MCF 10A (cell line): ENCODE data around the gene TMEM186. TPM values are rescaled to one million over a fixed set of nuclear protein-coding genes. Genes with fewer than 3 reads are reported as not detected.

ENCODE experiments used
- BruUV-seq: library from RNA; stranded (reverse); fragments of 400-500 nt; replicated peaks from 2 replicates; lab custom pipeline; 2021; lab: Mats Ljungman, UMichigan
- CTCF ChIA-PET: fragments of 300-600 bp; sonication (Branson Sonifier 250); formaldehyde crosslinking; extraction: SDS; loops from one replicate; lab custom pipeline; 2021; ENCODE audit warnings: antibody characterized with exemption, inconsistent platforms; lab: Yijun Ruan, JAX
- POLR2A ChIA-PET: fragments of 300-600, 350-650 bp; sonication (Branson Sonifier 250); formaldehyde crosslinking; extraction: SDS; loops from one replicate; lab custom pipeline; 2020; ENCODE audit warnings: antibody characterized with exemption, inconsistent platforms; lab: Yijun Ruan, JAX
- DNase-seq: peaks from one replicate; pipeline ENCODE4 v3.0.0-alpha.2; 2018; ENCODE audit not compliant: unreplicated experiment
- H3K27ac Mint-ChIP-seq: one replicate; pipeline ENCODE4 v1.8.0; 2022; ENCODE audit warnings: mild to moderate bottlenecking, low read depth, mixed read lengths; ENCODE audit not compliant: unreplicated experiment
- H3K27me3 Mint-ChIP-seq: one replicate; pipeline ENCODE4 v1.8.0; 2022; ENCODE audit warnings: mixed read lengths; ENCODE audit not compliant: insufficient read depth, unreplicated experiment
- H3K36me3 Mint-ChIP-seq: one replicate; pipeline ENCODE4 v1.8.0; 2022; ENCODE audit warnings: mild to moderate bottlenecking, moderate library complexity, mixed read lengths; ENCODE audit not compliant: insufficient read depth, unreplicated experiment
- H3K4me1 Mint-ChIP-seq: one replicate; pipeline ENCODE4 v1.8.0; 2022; ENCODE audit warnings: mixed read lengths; ENCODE audit not compliant: insufficient read depth, unreplicated experiment
- H3K4me3 Mint-ChIP-seq: one replicate; pipeline ENCODE4 v1.8.0; 2022; ENCODE audit warnings: mild to moderate bottlenecking, moderate library complexity, mixed read lengths; ENCODE audit not compliant: unreplicated experiment
- H3K9me3 Mint-ChIP-seq: one replicate; pipeline ENCODE4 v1.8.0; 2022; ENCODE audit warnings: mixed read lengths; ENCODE audit not compliant: unreplicated experiment
- intact Hi-C: fragments of 100-400 bp; cut with micrococcal nuclease; formaldehyde crosslinking; loops from 2 replicates; pipeline ENCODE4 v1.14.1; 2022
- total RNA-seq: library from RNA; stranded (reverse); gene quantifications from 2 replicates; pipeline ENCODE4 v1.2.3, GENCODE V29; 2022
- TF ChIP-seq, protein P1 (sequence below): fragments of 200-600 bp; IDR thresholded peaks from one replicate; pipeline ENCODE4 v1.8.0; 2022; ENCODE audit warnings: antibody characterized with exemption, mild to moderate bottlenecking; ENCODE audit not compliant: unreplicated experiment

The TMEM186 gene
- total RNA-seq, 1 experiment from 2014 or later, result 12.9 TPM

- TF ChIP-seq, protein P1, sequence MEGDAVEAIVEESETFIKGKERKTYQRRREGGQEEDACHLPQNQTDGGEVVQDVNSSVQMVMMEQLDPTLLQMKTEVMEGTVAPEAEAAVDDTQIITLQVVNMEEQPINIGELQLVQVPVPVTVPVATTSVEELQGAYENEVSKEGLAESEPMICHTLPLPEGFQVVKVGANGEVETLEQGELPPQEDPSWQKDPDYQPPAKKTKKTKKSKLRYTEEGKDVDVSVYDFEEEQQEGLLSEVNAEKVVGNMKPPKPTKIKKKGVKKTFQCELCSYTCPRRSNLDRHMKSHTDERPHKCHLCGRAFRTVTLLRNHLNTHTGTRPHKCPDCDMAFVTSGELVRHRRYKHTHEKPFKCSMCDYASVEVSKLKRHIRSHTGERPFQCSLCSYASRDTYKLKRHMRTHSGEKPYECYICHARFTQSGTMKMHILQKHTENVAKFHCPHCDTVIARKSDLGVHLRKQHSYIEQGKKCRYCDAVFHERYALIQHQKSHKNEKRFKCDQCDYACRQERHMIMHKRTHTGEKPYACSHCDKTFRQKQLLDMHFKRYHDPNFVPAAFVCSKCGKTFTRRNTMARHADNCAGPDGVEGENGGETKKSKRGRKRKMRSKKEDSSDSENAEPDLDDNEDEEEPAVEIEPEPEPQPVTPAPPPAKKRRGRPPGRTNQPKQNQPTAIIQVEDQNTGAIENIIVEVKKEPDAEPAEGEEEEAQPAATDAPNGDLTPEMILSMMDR, result no peak
- no peak for DNase-seq
- Mint-ChIP-seq H3K36me3 (peaks cover 44% of the 10 kb centered on the region), H3K4me1 (peaks cover 15% of the 10 kb centered on the region), H3K4me3 (no peak overlapping the region), H3K9me3 (no peaks in the 10 kb centered on the region), H3K27me3 (no peaks in the 10 kb centered on the region), H3K27ac (no peak overlapping the region)
- CTCF ChIA-PET, result interaction anchor here (0.7 to 1.1 kb wide), 3 partner anchors 13 to 164 kb away, joined by 3 to 4 read pairs (median 4); no protein-coding TSS in a partner anchor
- intact Hi-C loops, result no loop called here
- POLR2A ChIA-PET, result no interaction called here
- no TSS peak for BruUV-seq
Observed at GRCh38 chr16:8831871-8832716, 34.7 kb upstream of the TMEM186 start.

DNA sequence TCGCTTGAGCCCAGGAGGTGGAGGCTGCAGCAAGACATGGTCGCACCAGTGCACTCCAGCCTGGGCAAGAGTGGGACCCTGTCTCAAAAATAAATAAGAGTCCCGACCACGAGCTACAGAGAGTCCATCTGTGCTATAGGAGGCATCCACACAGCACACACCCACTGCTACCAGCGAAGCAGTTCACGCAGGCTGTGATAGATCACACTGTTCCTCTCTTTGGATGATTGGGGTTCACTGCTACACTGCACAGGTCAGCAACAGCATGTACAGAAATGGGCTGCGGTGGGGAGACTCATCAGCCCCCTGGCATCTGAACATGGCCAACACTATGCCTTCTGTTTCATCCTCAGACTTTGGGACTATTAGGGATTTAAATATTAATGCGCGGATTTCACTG lies 34.0 kb upstream of the TMEM186 start:
- no peaks in the 10 kb centered on the region for H3K9me3 Mint-ChIP-seq
- no peak for DNase-seq
- H3K27ac Mint-ChIP-seq, result no peak overlapping the region
- ChIA-PET POLR2A (no interaction called here), CTCF (interaction anchor here (1.1 kb wide), 1 partner anchor 163 kb away, joined by 4 read pairs; no protein-coding TSS in a partner anchor)
- intact Hi-C loops, result no loop called here
- peaks cover 15% of the 10 kb centered on the region for H3K4me1 Mint-ChIP-seq
- no TSS peak for BruUV-seq
- peaks cover 49% of the 10 kb centered on the region for H3K36me3 Mint-ChIP-seq
- TF ChIP-seq, protein P1, result no peak
- no peak overlapping the region for H3K4me3 Mint-ChIP-seq
- H3K27me3 Mint-ChIP-seq, result no peaks in the 10 kb centered on the region

DNA sequence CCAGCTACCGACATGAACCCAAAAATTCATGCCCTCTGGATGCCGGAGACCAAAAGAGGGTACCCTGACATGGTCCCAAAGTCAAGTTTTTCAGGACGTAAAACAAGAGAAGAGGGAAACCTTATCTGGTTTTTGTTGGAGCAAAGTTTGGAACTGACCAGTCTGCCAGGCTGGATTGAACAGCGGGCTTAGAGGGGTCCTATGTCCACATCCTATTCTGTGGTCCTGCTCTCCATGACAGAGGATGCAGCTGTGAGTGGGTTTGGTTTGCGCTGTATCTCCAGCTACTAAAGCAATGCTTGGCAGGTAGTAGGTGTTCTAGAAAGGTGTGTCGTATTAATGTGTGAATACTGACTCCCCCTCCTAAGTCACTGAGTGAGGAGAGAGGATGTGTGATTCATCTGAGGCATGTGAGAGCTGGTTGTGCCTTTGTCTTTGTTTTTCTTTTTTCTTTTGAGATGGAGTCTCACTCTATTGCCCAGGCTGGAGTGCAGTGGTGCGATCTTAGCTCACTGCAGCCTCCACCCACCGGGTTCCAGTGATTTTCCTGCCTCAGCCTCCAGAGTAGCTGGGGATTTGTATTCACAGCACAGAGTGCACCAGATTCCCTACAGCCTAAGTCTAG lies 31.2 kb upstream of the TMEM186 start:
- peak overlapping the region; percentile 51 for H3K27ac Mint-ChIP-seq
- DNase-seq, result peak; percentile 67
- no peaks in the 10 kb centered on the region for H3K9me3 Mint-ChIP-seq
- no peaks in the 10 kb centered on the region for H3K27me3 Mint-ChIP-seq
- intact Hi-C loops, result no loop called here
- TF ChIP-seq, protein P1, result no peak
- BruUV-seq, result no TSS peak
- no peak overlapping the region for H3K4me3 Mint-ChIP-seq
- peaks cover 10% of the 10 kb centered on the region for H3K4me1 Mint-ChIP-seq
- CTCF ChIA-PET, result interaction anchor here (0.6 to 1.2 kb wide), 3 partner anchors 37 to 312 kb away, joined by 3 to 5 read pairs (median 4); no protein-coding TSS in a partner anchor
- POLR2A ChIA-PET, result interaction anchor here (0.6 to 0.9 kb wide), 2 partner anchors 39 to 40 kb away, joined by 3 read pairs; partner anchors contain the start of gene CARHSP1
- peaks cover 67% of the 10 kb centered on the region for H3K36me3 Mint-ChIP-seq
